Colonic mucosa (tissue), 4 donors: ENCODE results near the gene STARD10. TPM values are rescaled to one million over a fixed set of nuclear protein-coding genes. Genes with fewer than 3 reads are reported as not detected.

Experiments used
- DNase-seq: peaks from one replicate; pipeline ENCODE4 v3.0.0-alpha.2; 2020
- H3K27ac ChIP-seq: fragments of 200-600 bp; one replicate; pipeline ENCODE4 v1.8.0; 2021
- H3K27me3 ChIP-seq: fragments of 200-600 bp; one replicate; pipeline ENCODE4 v1.8.0; 2021
- H3K36me3 ChIP-seq: fragments of 200-600 bp; one replicate; pipeline ENCODE4 v1.8.0; 2021
- H3K4me1 ChIP-seq: fragments of 200-600 bp; one replicate; pipeline ENCODE4 v1.8.0; 2021; ENCODE audit warnings: mild to moderate bottlenecking
- H3K4me3 ChIP-seq: fragments of 200-600 bp; one replicate; pipeline ENCODE4 v1.8.0; 2021
- H3K9ac ChIP-seq, 2 donors: one replicate each; pipeline ENCODE4 v1.7.0; 2013; ENCODE audit warnings: control low read depth in 2 of 2, low read depth in 2 of 2, low read length in 2 of 2
- H3K9me3 ChIP-seq: fragments of 200-600 bp; one replicate; pipeline ENCODE4 v1.8.0; 2021
- intact Hi-C: fragments of 100-400 bp; cut with DNase I; formaldehyde crosslinking; loops from one replicate; pipeline ENCODE4 v1.14.1; 2022
- total RNA-seq, 2 donors: library from RNA; stranded (reverse); fragmentation: NEBNext Ultra II Directional in 1 of 2; extraction: Animal tissue kit (Norgen Biotek cat#: 25700) in 1 of 2; gene quantifications; one replicate each; pipeline ENCODE4 v1.2.1, GENCODE V29; 2021
- TF ChIP-seq, protein P1 (sequence below): fragments of 200-600 bp; IDR thresholded peaks from one replicate; pipeline ENCODE4 v1.8.0; 2022; ENCODE audit warnings: antibody characterized with exemption, mild to moderate bottlenecking
- donor health status: healthy.
- donor health status: DM: no; HTN: no; CAD: no.
- donor health status: DM: no; HTN: no; CAD: no.

STARD10 gene
- total RNA-seq, 2 donors from 2014 or later, result 519 to 905 TPM

DNA sequence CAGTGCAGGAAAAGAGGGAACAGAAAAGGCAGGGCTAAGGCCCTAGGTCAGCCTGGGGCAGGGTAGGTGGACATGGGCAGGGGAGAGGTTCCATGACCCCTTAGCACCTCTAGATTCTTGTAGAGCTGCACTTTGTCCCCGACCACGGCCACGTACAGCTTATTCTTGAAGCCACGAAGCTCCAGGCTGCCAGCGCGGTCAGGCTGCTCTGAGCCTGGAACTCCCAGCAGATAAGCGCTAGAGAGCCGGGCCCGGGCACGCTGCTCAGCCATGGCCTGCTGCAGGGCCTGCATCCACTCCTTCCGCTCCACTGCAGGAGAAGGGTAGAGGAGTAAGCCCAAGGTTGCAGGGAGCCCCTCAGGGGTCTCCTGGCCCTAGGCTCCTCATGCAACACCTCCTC, 83.6 kb downstream of the STARD10 start:
- H3K9me3 ChIP-seq, result no peaks in the 10 kb centered on the region
- H3K4me1 ChIP-seq, result no peaks in the 10 kb centered on the region
- H3K27me3 ChIP-seq, result no peaks in the 10 kb centered on the region
- TF ChIP-seq, protein P1, sequence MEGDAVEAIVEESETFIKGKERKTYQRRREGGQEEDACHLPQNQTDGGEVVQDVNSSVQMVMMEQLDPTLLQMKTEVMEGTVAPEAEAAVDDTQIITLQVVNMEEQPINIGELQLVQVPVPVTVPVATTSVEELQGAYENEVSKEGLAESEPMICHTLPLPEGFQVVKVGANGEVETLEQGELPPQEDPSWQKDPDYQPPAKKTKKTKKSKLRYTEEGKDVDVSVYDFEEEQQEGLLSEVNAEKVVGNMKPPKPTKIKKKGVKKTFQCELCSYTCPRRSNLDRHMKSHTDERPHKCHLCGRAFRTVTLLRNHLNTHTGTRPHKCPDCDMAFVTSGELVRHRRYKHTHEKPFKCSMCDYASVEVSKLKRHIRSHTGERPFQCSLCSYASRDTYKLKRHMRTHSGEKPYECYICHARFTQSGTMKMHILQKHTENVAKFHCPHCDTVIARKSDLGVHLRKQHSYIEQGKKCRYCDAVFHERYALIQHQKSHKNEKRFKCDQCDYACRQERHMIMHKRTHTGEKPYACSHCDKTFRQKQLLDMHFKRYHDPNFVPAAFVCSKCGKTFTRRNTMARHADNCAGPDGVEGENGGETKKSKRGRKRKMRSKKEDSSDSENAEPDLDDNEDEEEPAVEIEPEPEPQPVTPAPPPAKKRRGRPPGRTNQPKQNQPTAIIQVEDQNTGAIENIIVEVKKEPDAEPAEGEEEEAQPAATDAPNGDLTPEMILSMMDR, result no peak
- intact Hi-C loops, result no loop called here
- no peak for DNase-seq
- H3K4me3 ChIP-seq, result no peak overlapping the region
- H3K27ac ChIP-seq, result no peak overlapping the region
- H3K36me3 ChIP-seq, result peaks cover 5% of the 10 kb centered on the region
- H3K9ac ChIP-seq, result no peak overlapping the region

DNA sequence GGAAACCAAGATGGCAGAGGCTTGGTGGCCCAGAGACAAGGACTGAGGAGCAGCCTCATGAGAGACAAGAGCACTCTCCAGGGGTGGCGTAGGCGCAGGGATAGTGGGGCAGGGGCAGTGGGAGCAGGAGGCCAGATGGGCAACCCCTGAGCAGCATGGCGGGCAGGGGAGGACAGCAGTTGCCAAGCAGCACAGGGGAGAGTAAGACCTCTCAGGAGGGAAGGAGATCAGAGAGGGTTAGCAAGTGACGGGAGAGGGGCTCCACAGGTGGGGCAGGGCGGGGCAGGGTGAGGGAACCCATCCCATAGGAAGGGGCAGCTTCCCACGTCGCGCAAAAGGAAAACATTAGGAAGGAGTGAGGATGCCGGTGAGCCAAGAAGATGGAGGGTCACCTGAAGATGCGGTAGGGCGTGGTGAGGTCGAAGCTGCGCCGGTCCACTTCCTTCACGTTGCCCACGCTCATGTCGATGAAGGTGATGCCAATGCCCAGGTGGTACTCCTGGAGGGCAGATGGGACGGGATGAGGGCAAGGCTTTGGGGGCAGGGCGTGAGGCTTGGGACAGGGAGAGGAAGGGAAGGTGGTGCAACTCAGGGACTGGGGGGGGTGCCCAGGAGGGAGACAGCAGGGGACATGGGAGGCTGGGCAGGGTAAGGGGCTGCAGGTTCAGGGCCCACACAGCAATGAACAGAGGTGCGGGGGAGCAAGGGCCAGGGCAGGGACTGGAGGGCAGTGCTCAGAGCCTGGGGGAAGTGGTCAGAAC, 84.2 kb downstream of the STARD10 start:
- intact Hi-C loops, result no loop called here
- Histone ChIP-seq H3K27ac (no peak overlapping the region), H3K36me3 (peaks cover 5% of the 10 kb centered on the region), H3K4me3 (no peak overlapping the region), H3K9ac (no peak overlapping the region), H3K4me1 (no peaks in the 10 kb centered on the region), H3K27me3 (no peaks in the 10 kb centered on the region), H3K9me3 (no peaks in the 10 kb centered on the region)
- TF ChIP-seq, protein P1, result no peak
- no peak for DNase-seq

DNA sequence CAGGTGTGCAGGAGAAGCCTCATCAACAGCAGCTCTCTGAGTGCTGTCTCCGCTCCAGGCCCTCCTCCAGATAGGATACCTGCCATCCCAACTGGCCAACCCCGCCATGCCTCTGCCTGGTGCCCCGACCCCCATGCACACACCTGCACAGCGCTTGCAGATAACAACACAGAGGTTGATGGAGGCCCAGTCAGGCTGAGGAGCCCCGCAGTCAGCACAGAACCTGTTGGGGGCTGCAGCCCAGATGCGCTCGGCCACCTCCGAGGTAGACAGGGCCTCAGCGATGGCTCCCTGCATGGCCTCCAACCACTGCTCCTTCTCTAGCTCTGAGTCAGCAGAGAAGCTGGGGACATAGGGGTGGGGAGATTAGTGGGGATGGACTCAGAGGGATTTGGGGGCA, 86.8 kb downstream of the STARD10 start:
- Histone ChIP-seq H3K27me3 (no peaks in the 10 kb centered on the region), H3K4me1 (no peaks in the 10 kb centered on the region), H3K27ac (no peak overlapping the region), H3K36me3 (peaks cover 5% of the 10 kb centered on the region), H3K4me3 (no peak overlapping the region), H3K9ac (no peak overlapping the region), H3K9me3 (no peaks in the 10 kb centered on the region)
- no peak for DNase-seq
- TF ChIP-seq, protein P1, result no peak
- intact Hi-C loops, result no loop called here

DNA sequence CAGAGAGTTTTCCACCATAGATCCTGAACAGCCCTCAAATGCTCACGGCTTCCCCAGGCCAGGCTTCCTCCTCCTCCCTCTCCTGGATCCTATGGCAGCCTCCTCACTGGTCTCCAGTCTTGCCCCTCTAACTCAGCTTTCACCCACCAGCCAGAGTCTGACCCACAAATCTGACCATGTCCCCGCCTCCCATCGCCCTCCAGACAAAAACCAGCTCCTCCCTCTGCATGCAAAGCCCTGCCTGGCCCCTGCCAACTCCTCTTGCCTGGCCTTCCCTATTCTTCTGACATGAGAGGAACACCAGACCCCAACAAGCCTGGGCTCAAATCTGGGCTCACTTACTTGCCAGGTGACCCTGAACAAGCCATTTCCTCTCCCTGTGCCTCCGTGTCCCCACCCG, 87.3 kb downstream of the STARD10 start:
- peaks cover 9% of the 10 kb centered on the region for H3K36me3 ChIP-seq
- intact Hi-C loops, result no loop called here
- no peak overlapping the region for H3K9ac ChIP-seq

DNA sequence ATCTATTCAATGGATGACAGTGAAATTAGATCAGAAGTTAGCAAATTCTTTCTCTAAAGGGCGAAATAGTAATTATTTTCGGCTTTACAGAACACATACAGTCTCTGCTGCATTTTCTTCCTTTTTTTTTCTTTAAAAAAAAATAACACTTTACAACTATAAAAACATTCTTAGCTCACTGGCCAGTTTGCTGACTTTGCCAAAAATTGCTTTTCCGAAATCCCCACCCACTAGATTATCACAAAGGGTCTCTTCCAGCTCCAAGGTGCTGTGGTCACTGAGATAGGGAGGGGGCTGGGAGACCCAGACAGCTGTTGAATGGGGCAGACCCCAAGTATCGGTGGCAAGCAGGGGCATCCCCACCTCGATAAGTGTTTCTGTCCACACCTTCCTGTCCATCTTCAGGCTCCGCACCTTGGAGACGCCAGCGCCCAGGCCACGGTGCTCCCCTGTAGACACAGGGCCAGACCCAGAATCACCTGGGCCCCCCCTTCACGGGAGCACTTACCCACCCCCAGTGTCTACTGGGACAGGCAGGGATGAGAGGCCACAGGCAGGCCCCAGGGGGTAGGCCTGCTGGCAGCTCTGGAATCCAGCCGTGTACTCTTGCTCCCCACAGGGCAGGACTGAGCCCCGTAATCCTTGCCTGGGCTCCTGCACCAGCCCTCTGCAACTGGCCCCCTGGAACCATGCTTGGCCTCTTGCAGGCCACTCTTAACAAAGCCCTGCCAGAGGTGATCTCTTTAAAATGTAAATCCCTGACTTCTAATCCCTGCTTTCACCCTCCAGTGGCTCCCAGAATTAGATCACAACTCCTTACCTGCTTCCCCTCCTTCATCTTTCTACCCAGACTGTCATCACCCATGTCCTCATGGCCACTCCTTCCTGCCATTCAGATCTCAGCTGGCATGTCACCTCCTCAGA, 88.1 kb downstream of the STARD10 start:
- no peak for DNase-seq
- TF ChIP-seq, protein P1, result no peak
- no peak overlapping the region for H3K4me3 ChIP-seq
- intact Hi-C loops, result no loop called here
- H3K36me3 ChIP-seq, result peaks cover 14% of the 10 kb centered on the region
- no peaks in the 10 kb centered on the region for H3K4me1 ChIP-seq
- H3K9ac ChIP-seq, result no peak overlapping the region
- H3K27ac ChIP-seq, result no peak overlapping the region
- H3K9me3 ChIP-seq, result no peaks in the 10 kb centered on the region
- no peaks in the 10 kb centered on the region for H3K27me3 ChIP-seq

More for the DNA sequence above, 87.3 kb downstream of the STARD10 start:
- Histone ChIP-seq H3K9me3 (no peaks in the 10 kb centered on the region), H3K4me1 (no peaks in the 10 kb centered on the region), H3K4me3 (no peak overlapping the region), H3K27ac (no peak overlapping the region), H3K27me3 (no peaks in the 10 kb centered on the region)
- TF ChIP-seq, protein P1, result no peak
- DNase-seq, result no peak
